HL-60/S4 treated with phorbol 12-myristate 13-acetate at 8.2 ng/mL for 4 days and 3 days (cell line): Measurements from ENCODE around the gene ZNF862.

Experiments
- in situ Hi-C: fragments of 300-500 bp; cut with MboI; formaldehyde crosslinking; loops from 2 replicates; pipeline ENCODE4 v1.15.0; 2022; ENCODE audit warnings: low sequenced_read_pairs

ZNF862 gene

DNA sequence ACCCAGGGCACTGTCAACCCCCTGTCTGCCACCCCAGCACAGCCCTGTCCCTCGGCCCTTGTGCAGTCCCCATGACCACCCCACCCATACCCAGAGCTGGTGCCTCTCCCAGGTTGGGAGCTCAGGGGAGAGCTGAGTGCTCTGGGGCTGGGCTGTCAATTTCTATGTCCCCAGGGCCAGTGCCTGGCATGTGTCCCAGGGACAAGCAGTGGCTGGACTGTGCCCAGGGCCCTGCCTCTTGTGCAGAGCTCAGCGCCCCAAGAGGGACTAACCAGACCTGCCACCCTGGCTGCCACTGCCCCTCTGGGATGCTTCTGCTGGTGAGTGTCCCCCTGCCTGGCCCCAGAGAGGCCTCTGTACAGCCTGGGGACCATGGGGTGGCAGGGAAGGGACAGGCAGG, 29.0 kb upstream of the ZNF862 start:
- in situ Hi-C loops, result no loop called here

DNA sequence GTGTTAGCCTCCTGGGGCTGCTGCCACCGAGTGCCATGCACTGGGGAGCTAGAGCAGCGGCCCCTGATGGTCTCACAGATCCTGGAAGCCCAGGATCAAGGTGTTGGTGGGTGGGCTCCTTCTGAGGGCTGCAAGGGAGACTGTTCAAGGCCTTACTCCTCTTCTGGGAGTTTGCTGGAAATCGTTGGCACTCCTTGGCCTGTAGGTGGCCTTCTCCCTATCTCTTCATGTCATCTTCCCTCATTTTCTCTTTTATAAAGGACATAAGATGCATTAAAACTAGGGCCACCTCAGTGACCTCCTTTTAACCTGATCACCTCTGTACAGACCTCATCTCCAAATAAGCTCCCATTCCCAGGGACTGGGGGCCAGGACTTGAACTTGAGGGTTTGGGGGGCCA, 27.0 kb upstream of the ZNF862 start:
- in situ Hi-C loops, result no loop called here

- in situ Hi-C loops, result no loop called here
Measured at GRCh38 chr7:149811831-149812490, 26.2 kb upstream of the ZNF862 start.

- in situ Hi-C loops, result no loop called here
Measured at GRCh38 chr7:149813254-149814035, 24.7 kb upstream of the ZNF862 start.

- in situ Hi-C loops, result no loop called here
Measured at GRCh38 chr7:149814494-149814893, 23.7 kb upstream of the ZNF862 start.

- in situ Hi-C loops, result no loop called here
Measured at GRCh38 chr7:149815121-149815520, 23.1 kb upstream of the ZNF862 start.

DNA sequence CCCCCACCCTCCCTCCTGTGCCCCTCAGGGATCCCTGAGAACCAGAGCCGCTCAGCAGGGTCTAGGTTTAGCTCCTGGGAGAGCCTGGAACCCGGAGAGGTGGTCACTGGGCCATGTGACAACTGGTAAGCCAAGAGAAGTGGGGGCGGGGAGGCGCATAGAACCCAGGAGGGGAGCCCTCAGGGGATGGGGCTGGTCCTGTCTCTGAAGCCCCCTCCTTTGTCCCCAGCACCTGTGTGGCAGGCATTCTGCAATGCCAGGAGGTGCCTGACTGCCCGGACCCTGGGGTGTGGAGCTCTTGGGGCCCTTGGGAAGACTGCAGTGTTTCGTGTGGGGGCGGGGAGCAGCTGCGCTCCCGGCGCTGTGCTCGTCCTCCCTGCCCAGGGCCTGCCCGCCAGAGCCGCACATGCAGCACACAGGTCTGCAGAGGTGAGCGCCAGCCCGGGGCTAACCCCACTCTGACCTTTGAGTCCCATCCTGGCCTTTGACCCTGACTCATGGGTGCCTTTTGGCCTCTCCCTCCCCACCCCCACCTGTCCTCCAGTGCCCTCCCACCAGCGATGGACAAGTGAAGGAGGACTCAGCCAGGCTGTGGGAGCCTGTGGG, 22.4 kb upstream of the ZNF862 start:
- in situ Hi-C loops, result no loop called here

DNA sequence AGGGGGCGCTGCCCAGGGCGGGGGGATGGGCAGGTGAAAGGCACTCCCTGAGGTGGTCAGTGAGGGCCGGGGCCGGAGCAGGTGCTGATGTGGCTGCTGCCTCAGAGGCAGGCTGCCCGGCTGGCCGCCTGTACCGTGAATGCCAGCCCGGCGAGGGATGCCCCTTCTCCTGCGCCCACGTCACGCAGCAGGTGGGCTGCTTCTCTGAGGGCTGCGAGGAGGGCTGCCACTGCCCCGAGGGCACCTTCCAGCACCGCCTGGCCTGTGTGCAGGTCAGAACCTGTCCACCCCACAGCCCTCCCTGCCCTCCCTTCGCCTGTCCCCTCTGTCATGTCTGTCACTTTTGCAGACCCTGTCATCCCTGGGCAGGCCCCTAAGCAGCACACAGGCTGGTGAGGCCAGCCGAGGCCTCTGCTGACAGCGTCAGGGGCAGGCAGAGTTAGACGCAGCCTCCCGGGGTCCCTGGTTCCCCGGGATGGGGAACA, 21.9 kb upstream of the ZNF862 start:
- in situ Hi-C loops, result no loop called here

- in situ Hi-C loops, result no loop called here
Measured at GRCh38 chr7:149816794-149817193, 21.4 kb upstream of the ZNF862 start.

- in situ Hi-C loops, result no loop called here
Measured at GRCh38 chr7:149817301-149817771, 20.8 kb upstream of the ZNF862 start.

- in situ Hi-C loops, result no loop called here
Measured at GRCh38 chr7:149817836-149818535, 20.2 kb upstream of the ZNF862 start.

DNA sequence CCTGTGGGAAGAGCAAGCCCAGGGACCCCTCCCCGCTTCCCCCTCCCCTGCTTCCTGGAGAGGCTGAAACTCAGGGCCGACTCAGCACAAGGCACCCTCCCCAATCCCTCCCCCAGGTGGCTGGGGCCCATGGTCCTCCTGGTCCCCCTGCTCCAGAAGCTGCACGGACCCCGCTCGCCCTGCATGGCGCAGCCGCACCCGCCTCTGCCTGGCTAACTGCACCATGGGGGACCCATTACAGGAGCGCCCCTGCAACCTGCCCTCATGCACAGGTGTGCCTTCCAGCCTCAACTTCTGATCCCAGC, 19.7 kb upstream of the ZNF862 start:
- in situ Hi-C loops, result no loop called here

- in situ Hi-C loops, result no loop called here
Measured at GRCh38 chr7:149819141-149819960, 18.8 kb upstream of the ZNF862 start.

DNA sequence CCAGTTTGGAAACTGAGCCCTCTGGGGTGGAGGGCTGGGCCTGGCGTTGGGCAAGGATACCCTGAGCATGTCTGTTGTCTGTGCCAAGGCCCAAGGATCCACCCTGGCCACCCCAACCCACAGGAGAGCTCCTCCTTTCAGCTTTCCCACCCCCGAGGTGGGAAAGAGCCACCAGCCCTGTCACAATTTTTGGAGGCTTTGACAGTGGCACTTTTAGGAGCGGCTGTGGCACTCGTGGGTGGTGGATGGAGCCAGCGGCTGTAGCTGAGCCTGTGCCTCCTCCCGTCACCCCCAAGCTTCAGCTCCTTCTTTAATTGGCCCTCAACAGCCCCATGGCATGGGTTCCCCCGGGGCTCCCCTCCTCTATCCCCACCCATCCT, 18.2 kb upstream of the ZNF862 start:
- in situ Hi-C loops, result no loop called here

DNA sequence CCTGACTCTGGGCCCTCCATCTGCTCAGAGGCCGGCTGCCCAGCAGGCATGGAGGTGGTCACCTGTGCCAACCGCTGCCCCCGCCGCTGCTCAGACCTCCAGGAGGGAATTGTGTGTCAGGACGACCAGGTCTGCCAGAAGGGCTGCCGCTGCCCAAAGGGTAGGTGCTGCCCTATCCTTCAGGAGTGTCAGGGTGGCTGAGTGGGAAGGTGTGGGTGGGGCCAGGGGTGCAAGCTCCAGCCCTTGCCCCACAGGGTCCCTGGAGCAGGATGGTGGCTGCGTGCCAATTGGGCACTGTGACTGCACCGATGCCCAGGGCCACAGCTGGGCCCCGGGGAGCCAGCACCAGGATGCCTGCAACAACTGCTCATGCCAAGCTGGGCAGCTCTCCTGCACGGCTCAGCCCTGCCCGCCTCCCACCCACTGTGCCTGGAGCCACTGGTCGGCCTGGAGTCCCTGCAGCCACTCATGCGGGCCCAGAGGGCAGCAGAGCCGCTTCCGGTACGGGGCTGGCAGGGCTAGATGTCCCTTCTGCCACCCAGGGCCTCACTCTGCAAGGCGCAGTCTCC, 17.5 kb upstream of the ZNF862 start:
- in situ Hi-C loops, result no loop called here

GRCh38 chr7:149821191-149822148, 16.7 kb upstream of the ZNF862 start:
- in situ Hi-C loops, result no loop called here

DNA sequence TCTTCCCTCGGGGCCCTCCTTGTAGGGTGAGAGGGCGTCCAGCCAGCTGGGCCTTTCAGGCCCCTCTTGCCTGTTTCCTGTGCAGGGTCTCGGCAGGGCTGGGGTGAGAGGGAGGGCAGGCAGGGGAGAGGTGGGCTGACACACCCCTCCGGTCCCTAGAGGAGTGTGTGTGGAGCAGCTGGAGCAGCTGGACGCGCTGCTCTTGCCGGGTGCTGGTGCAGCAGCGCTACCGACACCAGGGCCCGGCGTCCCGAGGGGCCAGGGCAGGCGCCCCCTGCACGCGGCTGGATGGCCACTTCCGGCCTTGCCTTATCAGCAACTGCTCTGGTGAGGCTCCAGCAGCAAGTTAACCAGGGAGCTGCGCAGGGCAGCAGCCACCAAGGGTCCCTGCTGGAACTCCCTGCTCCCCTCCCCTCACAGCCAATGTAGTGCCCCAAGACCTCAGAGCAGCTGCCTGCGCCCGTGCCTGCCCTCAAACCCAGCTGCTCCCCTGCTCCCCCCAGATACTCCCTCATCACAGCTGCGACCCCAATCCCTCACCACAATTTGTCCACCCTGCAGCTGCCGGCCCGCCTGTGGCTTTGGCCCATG, 15.7 kb upstream of the ZNF862 start:
- in situ Hi-C loops, result no loop called here

GRCh38 chr7:149823191-149823630, 15.0 kb upstream of the ZNF862 start:
- in situ Hi-C loops, result no loop called here
